Measurements from ENCODE around the gene PDE3A. TPM values are rescaled to one million over a fixed set of nuclear protein-coding genes. Genes with fewer than 3 reads are reported as not detected.

Gene PDE3A
- total and polyA plus RNA-seq, 10 of the 15 experiments (the other 5 are each of a cell fraction or from before 2014, with no cell fraction given), result 0.01 to 2.6 (median 1.5) TPM

GRCh38 chr12:20560935-20561334 is 192.6 kb downstream of the PDE3A start:
- BruUV-seq (replicated peaks), result no TSS peak
- ChIA-PET RAD21 (ENCODE audit: unreplicated experiment) (no interaction called here), POLR2A (no interaction called here), CTCF (no interaction called here), SMC1A (ENCODE audit: uncharacterized antibody, unreplicated experiment) (no interaction called here)
- H3K27me3 ChIP-seq (replicated peaks in 1 of 2; ENCODE audit: control insufficient read depth in 2 of 2, insufficient read depth in 2 of 2, low read length in 1 of 2), result no peaks in the 10 kb centered on the region
- intact Hi-C loops (cut with micrococcal nuclease; ENCODE audit: unreplicated experiment), result no loop called here
- ATAC-seq, result no peak
- H3K4me2 ChIP-seq (ENCODE audit: control insufficient read depth, insufficient read depth), result no peak overlapping the region
- 55% methylated on average over 8 of the region's 8 CpGs for WGBS (ENCODE audit: insufficient coverage, insufficient replicate concordance, low lambda C conversion rate, missing lambda C conversion rate)
- no peaks in the 10 kb centered on the region for H3K79me2 ChIP-seq (ENCODE audit: control insufficient read depth, insufficient read depth, low read length)
- H2AFZ ChIP-seq (ENCODE audit: control insufficient read depth, low read depth, low read length), result no peak overlapping the region
- no peak overlapping the region for H3K4me3 ChIP-seq
- H3K27ac ChIP-seq (ENCODE audit: control insufficient read depth, insufficient read depth), result no peak overlapping the region
- in situ Hi-C loops (cut with MboI), result no loop called here
- TF ChIP-seq STAT3 (IDR thresholded peaks at IDR 0.05; ENCODE audit: low read depth, low read length), result no peak
- H4K20me1 ChIP-seq (ENCODE audit: control insufficient read depth, insufficient read depth), result no peaks in the 10 kb centered on the region
- H3K9ac ChIP-seq (ENCODE audit: control insufficient read depth, insufficient read depth, low read length), result no peak overlapping the region
- no peak for FAIRE-seq
- no peaks in the 10 kb centered on the region for H3K4me1 ChIP-seq (ENCODE audit: control insufficient read depth, insufficient read depth, low read length)
- DNase-seq (ENCODE audit: low read depth, low spot score), result no peak
- no peaks in the 10 kb centered on the region for H3K9me3 ChIP-seq (replicated peaks; ENCODE audit: control insufficient read depth, insufficient read depth, low read length)
- H3K36me3 ChIP-seq (ENCODE audit: control insufficient read depth in 2 of 2, insufficient read depth in 2 of 2, low read length in 1 of 2), result no peaks in the 10 kb centered on the region

- DNase-seq (ENCODE audit: low read depth, low spot score) (no peak), FAIRE-seq (no peak), ATAC-seq (no peak)
- BruUV-seq (replicated peaks), result no TSS peak
- Histone ChIP-seq H3K4me1 (ENCODE audit: control insufficient read depth, insufficient read depth, low read length) (no peaks in the 10 kb centered on the region), H3K9ac (ENCODE audit: control insufficient read depth, insufficient read depth, low read length) (no peak overlapping the region), H3K4me2 (ENCODE audit: control insufficient read depth, insufficient read depth) (no peak overlapping the region), H3K9me3 (replicated peaks; ENCODE audit: control insufficient read depth, insufficient read depth, low read length) (no peaks in the 10 kb centered on the region), H3K36me3 (ENCODE audit: control insufficient read depth in 2 of 2, insufficient read depth in 2 of 2, low read length in 1 of 2) (no peaks in the 10 kb centered on the region), H4K20me1 (ENCODE audit: control insufficient read depth, insufficient read depth) (no peaks in the 10 kb centered on the region), H3K27me3 (replicated peaks in 1 of 2; ENCODE audit: control insufficient read depth in 2 of 2, insufficient read depth in 2 of 2, low read length in 1 of 2) (no peaks in the 10 kb centered on the region), H3K27ac (ENCODE audit: control insufficient read depth, insufficient read depth) (no peak overlapping the region), H3K4me3 (no peak overlapping the region), H2AFZ (ENCODE audit: control insufficient read depth, low read depth, low read length) (no peak overlapping the region), H3K79me2 (ENCODE audit: control insufficient read depth, insufficient read depth, low read length) (no peaks in the 10 kb centered on the region)
- TF ChIP-seq PAX8 (IDR thresholded peaks at IDR 0.05) (no peak), SREBF2 (IDR thresholded peaks at IDR 0.05; ENCODE audit: low read length) (no peak), EP300 (IDR thresholded peaks at IDR 0.05; ENCODE audit: borderline replicate concordance in 1 of 2, control insufficient read depth in 1 of 2, low read depth in 2 of 2, low read length in 2 of 2) (no peak), RCOR1 (conservative IDR thresholded peaks at IDR 0.05; ENCODE audit: low read depth, low read length) (no peak), NFXL1 (IDR thresholded peaks at IDR 0.05; ENCODE audit: borderline replicate concordance) (no peak), SMARCA5 (IDR thresholded peaks at IDR 0.05) (no peak)
- ChIA-PET SMC1A (ENCODE audit: uncharacterized antibody, unreplicated experiment) (no interaction called here), CTCF (interaction anchor here (0.5 kb wide), 1 partner anchor 31 kb away, joined by 4 read pairs; no protein-coding TSS in a partner anchor), RAD21 (ENCODE audit: unreplicated experiment) (no interaction called here), POLR2A (no interaction called here)
- no CpG with 5 or more reads among the region's 3 CpGs for whole genome bisulfite sequencing (ENCODE audit: insufficient coverage, insufficient replicate concordance, low lambda C conversion rate, missing lambda C conversion rate)
- intact Hi-C loops (cut with micrococcal nuclease; ENCODE audit: unreplicated experiment) (no loop called here), in situ Hi-C loops (cut with MboI) (no loop called here)
Measured at GRCh38 chr12:20561871-20562270, 193.5 kb downstream of the PDE3A start.
